Transverse colon (tissue), 4 donors: ENCODE results near the gene PDE4B.

ENCODE experiments used
- CTCF ChIP-seq, 5 experiments: fragments of 200-600 bp in 3 of 5; fragments of 450-650 bp in 2 of 5; sonication (generic) in 3 of 5; IDR thresholded peaks; 1 replicate in 2 of 5; 2 replicates in 3 of 5; pipeline ENCODE4 v1.5.1; 2016 to 2017; ENCODE audit warnings: antibody characterized with exemption in 5 of 5, inconsistent platforms in 3 of 5, mild to moderate bottlenecking in 2 of 5, moderate library complexity in 1 of 5
- POLR2A ChIP-seq: fragments of 450-650 bp; IDR thresholded peaks from one replicate; pipeline ENCODE4 v1.6.1; 2016; ENCODE audit warnings: antibody characterized with exemption, mild to moderate bottlenecking, moderate library complexity
- POLR2AphosphoS5 ChIP-seq, 3 donors: sonication (generic); formaldehyde crosslinking; IDR thresholded peaks; one replicate each; pipeline ENCODE4 v1.6.1; 2016; ENCODE audit warnings: antibody characterized with exemption in 3 of 3

DNA sequence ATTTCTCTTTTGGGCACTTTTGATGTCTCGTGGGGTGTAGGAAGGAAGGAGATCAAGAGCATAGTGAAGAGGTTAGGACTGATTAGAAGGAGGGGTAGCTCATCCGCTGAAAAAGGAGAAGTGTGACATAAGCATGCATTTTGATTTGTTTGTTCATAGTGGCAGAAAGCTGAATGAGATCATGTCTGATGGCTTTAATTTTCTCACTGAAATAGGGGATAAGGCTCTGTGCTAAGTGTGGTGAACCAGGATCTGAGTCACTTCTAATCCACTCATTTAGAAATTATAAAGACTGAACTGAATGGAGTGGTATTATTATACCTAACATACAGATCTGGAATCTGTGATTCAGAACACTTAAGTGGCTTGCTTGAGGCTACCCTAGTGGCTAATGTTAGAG lies 344.5 kb downstream of the PDE4B start:
- TF ChIP-seq CTCF (IDR thresholded peaks at IDR 0.05) = no peak
- TF ChIP-seq POLR2A = no peak
- TF ChIP-seq POLR2AphosphoS5 (IDR thresholded peaks at IDR 0.05) = no peak
